HG03045 (cell line): ENCODE results near the gene JAK1.

ENCODE experiments used
- ATAC-seq: cut with Tn5 transposase; IDR thresholded peaks from one replicate; pipeline ENCODE4 v1.9.1; 2021; ENCODE audit warnings: mild to moderate bottlenecking, moderate library complexity; ENCODE audit not compliant: unreplicated experiment

The JAK1 gene

DNA sequence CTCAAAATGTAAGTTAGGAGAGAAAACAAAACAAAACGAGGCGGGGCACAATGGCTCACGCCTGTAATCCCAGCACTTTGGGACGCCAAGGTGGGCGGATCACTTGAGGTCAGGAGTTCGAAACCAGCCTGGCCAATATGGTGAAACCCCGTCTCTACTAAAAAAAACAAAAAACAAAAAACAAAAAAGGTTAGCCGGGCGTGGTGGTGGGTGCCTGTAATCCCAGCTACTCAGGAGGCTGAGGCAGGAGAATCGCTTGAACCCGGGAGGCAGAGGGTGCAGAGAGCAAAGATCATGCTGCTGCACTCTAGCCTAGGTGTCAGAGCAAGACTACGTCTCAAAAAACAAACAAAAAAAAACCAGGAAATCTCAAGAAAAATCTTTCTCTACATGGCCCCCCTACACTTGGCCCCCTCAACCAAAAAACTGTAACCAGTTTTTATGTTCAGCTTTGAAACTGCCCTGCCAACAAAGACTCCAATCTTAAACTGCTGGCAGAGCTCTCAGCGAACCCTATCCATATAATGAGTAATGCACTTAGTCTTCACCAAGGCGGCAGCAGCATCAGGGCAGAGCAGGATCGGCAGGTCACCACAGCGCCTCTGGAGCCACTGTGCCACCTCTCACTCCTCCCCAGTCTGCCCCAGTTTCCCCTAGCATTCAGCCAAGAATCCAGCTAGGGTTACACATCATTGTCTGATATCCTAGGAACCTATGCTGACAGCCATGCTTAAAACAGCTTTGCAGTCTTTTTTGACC is 71.7 kb downstream of the JAK1 start:
- ATAC-seq, result no peak

DNA sequence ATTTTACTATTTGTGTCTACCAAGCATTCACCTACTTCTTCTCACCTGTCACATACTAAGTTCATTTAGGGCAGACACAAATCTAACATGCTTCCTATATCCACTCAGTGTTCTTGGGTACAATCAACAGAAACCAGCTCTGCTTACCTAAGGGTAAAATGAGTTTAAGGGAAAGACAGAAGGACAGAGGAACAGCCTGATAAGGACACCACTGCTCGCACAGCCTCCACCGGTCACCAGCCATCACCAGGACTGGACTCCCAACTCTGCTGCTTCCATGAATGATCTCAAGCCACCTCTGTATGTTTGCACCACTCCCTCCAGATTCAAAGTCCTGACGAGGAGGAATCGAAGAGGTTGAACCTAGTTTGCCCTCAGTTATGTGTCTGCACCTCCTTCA is 72.4 kb downstream of the JAK1 start:
- ATAC-seq, result no peak

DNA sequence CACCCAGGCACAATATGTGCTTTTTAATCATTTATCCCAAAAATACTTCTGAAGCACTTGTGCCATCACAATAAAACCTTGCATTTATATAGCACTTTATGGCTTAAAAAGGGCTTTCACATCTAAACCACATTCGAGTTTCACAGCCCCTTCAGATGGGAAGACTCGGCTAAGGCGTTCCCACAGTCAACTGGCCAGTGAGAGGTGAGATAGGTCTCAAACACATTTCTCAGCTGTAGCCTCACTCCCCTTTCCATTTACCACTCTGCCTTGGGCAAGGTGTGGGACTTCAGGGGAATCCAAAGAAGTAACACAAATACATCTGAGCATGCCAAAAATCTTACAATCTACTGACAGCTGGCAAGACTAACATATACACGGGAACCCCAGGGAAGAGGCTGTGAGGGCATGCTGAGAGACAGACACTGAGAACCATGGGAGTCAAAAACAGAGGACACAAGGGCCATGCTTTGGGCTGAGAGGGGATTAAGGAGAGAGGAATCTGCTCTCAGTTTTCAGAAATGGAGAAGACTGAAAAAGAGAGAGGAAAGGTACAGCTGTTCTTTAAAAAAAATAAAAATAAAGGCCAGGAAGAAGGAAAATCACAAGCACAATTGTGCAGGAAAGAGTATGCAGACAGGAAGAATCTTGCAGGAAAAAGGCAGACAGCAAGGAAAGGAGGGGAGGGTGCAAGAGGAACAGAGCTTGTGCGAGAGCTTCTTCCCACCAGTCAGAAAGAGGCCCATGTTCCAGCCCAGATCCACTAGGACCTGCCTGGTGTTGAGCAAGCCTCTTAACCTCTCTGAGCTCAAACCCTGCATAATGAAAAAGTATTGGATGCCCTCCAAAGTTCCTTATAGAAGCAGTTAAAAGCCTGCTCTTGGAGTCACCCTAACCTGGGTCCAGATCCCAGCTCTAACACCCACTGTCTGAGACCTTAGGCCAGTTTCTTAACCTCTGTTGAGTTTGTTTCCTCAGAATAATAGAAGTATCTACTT is 73.5 kb downstream of the JAK1 start:
- no peak for ATAC-seq

DNA sequence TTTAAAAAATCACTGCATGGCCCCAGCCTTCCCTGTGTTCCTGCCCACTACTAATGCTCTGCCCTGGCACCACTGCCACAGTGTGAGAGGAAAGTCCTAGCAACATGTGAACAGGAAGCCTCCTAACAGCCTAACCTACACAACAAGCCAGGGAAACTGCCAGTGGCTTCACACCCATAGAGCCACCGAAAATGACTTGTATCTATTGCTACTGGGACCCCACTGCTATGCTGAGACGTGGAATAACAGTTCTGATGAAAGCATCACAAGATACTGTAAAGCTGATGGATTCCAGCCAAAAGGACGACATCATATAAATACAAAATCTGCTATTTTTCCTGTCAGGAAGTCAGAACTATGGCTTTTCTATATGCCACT is 74.9 kb downstream of the JAK1 start:
- ATAC-seq, result no peak

DNA sequence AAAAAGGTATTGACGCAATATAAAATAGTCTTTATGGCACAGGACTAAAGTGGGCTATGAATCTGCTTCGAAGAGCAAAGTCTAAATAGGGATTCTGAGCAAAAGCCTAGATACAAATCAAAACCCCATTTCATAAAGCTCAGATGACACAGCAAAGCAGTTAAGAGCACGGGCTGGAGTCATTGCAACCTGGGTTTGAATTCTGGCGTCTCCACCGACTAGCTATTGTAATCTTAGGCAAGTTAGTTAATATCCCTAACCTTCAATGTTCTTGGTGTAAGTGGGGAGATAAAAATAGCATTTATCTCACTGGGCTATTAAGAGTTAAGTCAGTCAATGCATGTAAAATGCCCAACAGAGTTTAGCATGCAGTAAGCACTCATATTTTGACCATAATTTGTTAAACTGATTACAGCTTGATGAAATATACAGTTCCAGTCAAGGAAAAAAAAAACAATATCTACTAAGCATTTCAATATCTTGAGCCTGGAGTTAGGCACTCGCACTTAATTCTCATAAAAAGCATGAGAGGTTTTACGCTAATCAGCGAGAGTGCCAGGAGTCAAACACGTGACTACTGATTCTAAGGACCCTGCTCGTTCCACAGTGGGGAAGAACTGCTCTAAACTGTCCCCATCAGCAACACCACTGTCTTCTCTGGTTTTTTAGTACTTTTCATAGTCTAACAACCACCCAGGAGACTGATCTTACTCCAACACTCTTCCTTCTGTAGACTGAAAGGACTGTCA is 75.5 kb downstream of the JAK1 start:
- ATAC-seq, result no peak

DNA sequence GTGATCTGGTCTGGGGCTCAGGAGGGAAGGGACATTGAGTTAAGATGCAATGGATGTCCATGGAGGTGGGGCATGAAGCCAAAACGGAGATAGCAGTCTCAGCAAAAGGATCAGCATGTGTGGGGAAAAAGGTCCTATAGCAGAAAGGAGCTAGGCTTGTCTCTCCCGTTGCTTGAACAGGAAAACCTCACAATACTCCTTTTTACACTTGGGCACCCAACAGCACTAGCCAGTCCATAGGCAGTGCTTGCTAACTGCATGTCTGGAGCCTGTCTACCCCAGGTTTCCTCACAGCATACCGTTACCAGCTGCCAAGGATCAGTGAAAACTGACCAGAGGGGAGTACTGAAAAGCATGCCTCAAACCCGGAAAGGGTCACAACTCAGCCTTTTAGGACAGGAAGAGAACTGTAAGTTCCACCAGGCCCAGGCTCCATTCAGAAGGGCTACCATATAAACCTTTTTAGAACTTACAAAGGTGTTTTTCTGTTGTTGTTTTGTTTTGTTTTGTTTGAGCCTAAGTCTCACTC is 78.6 kb downstream of the JAK1 start:
- no peak for ATAC-seq

DNA sequence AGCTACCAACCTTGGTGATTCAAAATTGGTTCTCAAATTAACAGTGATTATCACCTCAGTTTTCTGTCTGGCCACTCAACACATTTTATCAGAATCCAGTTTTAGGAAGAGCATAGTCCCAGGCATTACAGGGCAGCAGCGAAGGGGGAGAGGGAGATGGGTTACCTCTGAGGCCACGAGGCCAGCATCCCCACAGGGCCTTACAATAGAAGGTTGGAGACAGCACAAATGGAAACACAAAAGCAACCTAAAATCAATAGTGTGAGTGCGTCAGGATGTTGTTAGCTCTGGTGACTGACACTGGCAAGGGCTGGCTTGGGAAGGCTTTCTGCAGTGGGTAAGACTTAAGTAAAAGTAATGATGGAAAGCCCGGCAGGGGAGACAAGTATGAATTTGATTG is 79.5 kb downstream of the JAK1 start:
- ATAC-seq, result no peak

DNA sequence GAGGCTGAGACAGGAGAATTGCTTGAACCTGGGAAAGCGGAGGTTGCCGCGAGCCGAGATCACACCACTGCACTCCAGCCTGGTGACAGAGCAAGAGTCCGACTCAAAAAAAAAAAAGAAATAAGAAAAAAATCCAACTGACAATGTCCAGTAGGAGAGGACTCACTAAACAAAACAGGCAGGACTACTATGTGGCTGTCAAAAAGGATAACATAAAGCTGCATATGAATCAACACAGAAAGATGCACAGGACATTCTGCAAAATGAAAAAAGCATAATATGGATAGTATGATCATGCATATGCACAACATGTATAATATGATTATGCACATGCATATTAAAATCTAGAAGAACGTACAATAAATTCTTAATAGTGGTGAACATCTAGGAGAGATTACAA is 80.7 kb downstream of the JAK1 start:
- ATAC-seq, result no peak

DNA sequence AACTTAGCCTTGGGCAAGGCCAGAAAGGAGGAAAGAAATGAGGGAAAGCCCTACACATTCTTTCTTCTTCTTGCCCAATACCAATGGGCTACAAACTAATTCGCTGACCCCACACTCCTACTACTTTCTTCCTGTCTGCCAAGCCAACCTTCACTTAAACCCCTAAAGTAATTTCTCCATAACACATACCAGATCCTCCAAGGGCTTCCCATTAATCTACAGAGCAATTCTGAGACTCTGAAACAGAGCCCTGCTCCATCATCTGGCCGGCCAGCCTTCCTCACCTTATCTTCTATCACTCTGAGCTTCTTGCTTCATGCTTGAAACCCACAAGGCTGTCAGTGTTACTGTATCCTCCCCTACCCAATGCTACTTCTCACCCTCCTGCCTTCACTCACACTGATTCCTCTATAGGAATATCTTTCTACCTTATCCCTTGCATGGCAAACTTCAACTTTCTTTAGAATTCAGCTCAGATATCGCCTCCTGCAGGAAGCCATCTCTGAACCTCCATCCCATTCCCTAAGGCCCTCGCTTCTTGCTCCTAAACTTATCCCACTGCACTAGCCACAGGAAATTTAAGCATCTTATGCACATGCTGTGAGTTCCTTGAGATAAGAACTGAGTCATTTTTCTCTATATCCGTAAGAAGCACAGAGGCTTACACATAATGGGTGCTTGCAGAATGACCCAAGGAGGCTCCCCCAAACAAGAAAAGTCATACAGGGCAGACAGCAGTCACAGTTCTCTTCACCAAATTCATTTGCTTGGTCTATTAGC is 81.9 kb downstream of the JAK1 start:
- no peak for ATAC-seq

DNA sequence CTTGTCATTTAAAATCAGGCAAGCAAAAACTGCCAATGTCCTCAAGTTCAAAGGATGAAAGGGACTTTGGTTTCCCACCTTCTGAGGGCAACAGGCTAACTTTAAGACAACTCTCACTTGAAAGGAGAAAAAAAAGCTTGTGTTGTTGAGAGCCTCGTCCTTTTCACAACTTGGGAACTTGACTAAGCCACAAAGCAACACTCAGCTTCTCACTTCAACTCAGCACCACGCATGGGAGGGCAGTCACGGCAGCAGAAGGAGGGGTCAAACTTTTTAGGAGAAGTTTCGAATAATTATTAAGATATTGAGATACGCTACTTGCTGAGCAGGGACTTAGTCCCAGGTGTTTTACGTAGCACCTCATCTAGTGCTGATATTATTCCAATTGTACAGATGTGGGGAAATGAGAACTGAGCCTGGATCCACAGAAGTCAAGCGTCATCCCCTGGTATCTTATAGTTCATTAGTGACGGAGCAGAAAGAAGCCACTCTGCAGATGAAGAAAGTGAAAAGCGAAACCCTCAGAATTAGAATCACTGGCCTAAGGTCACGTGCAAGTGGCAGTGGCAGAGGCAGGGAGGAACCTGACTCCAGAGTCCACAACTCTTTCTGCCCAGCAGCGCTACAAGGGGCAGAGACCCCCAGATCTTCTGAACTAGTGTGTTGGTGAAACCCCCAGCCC is 83.6 kb downstream of the JAK1 start:
- peak; percentile 80 for ATAC-seq

DNA sequence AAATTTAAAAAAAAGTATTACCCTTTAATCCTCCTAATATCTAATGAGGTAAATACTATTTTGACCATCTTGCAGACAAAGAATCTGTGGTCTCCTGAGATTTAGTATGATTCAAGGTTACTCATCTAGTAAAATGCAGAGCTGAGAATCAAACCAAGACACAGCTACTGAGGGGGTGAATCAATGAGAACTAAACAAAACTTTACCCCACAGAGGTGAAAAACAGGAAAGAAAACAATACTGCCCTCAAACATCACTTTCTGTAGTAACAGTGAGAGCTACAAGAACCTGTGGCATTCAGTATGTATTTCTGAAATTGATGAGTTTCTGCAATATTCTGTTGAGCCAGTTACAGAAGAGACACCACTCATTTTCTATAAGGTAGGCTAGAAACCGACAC is 85.1 kb downstream of the JAK1 start:
- ATAC-seq, result no peak

DNA sequence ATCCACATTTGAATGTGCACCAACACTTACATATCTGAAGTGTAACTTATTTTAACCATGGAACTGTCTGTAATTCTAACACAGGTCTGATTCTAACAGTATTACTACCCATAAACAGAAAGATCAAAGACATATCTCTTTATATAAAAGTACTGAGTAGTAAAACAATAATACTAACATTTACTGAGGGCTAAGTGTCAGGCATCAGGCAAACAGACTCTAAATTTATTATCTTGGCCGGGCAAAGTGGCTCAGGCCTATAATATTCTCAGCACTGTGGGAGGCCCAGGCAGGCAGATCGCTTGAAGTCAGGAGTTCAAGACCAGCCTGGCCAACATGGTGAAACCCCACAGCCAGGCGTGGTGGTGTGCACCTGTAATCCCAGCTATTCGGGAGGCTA is 85.9 kb downstream of the JAK1 start:
- no peak for ATAC-seq

DNA sequence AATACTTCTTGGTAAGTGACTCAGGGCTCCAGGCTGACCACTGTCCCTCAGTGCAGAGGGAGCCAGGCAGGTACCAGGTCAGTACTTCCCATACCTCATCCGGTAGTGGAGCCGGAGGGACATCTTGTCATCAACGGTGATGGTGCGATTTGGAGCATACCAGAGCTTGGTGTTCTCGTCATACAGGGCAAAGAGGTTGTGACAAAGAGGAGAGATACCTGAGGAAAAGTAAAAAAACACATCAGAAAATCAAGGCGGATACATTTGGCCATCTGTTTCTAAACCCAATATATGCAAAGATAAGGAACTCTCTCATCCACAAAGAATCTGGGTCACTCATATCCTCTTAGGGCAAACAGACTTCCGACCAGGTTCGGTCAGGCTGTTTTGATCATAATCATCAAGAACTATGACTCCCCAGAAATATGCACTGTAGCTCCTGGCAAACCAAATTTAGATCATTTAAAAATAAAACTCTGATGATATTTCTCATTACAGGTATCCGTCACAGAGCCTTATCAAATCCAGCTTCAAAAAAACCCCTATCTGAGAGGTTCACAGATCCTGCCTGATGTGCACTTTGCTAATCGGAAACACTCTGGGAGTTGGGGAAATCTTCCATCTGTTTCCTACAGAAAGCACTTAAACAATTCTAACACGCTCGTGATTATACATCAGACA is 87.3 kb downstream of the JAK1 start:
- no peak for ATAC-seq

DNA sequence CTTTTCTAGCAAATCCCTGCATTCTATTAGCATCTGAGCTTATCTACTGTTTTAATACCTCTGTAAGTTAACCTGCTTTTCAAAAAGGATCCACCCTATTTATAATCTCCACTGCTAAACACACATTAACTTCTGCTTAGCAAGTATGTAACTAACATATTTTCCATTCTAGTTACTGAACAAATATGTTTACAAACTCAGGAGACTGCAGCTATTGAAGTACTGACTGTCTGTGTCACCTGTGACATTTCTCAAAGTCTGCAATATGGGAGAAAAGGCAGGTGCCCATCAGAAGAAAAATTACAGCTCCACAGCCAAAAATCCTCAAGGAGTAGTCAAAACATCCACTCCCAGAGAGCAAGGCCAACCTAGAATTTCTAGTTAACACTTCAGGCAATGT is 88.3 kb downstream of the JAK1 start:
- no peak for ATAC-seq

DNA sequence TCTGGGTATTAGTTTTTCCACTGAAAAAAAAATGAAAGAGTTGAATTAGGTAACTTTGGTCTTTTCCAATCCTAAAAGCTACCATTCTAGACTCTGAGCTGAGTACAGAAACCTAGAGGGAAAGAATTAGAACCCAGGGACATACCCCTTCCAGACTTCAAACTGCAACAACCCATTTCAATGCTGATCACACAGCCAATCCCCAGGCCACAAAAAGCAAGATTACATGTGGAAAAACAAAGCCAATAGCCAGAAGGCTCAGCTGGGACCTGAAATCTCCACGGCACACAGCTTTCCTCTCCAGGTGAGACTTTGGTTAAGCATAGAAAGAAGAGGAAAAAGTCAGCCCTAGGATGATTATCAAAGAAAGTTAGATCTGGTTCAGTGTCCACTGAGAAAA is 88.8 kb downstream of the JAK1 start:
- no peak for ATAC-seq

DNA sequence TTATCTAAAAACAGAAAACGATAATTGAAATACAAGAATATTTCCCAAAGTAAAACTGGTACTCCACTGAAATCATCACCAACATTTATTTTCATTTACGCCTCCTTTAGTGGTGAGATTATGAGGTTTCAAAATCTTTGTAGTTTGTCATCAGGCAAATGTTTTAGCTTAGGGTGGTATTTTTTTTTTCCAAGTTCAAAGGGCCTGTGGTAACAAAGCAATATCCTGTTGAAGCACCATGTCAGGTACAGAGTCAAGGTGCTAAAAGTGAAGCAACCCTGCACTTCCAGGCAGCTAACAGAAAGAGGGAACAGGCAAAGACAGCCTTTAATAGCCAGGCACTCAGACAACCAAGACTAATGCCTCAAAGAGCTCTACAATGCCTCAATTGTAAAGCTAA is 89.2 kb downstream of the JAK1 start:
- ATAC-seq, result no peak

DNA sequence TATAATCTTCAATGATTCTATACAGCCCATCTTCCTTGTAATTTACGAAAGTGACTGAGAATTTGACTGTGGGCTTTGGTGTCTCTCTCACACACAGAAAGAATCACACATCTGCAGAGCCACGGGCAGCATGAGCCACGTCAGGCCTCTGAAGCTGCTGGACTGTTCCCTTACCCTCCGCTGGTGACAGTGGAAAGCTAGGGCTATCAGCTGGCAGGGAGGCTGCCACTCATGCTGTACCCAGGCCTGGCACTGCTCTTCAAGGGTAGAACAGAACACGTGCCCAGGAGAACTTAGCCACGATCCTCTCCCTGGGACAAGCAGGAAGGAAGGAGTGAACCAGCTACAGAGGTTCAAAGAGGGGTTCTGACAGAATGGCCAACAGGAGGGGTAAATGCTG is 90.7 kb downstream of the JAK1 start:
- ATAC-seq, result no peak

DNA sequence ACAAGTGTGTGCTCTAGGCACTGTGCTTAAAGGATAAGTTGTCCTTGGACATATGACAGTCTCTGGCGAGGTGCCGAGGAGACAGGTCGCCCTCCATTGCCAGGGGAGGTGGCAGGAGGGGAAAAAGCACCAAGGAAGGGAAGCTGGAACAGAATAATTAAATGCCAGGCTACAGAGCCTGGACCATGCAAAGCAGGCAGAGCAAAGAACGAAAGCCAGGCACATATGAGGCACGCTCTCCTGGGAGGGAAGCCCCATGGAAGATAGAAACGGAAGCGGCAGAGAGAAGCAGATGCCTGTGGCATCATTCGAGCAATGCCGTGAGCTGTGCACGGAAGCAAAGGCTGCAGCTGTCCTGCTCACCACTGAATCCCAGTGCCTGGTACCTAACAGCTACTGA is 91.2 kb downstream of the JAK1 start:
- no peak for ATAC-seq

DNA sequence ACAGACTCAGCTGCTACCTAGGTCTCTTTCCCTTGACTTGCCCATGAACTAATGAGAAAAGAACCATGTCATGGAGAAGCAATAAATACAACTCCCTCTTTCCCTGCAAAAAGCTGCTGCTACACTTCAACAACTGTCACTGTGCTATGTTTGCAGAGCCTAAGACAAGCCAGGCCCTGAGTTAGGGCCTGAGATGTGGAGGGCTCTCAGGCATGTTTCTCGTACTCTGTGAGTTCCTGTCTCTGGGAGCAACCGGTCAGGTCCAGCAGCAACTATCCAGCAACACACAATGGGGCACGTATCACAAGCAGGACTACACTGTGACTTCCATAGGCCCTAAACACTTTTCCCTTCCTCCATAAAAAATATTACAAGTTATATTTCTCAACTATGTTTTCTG is 91.7 kb downstream of the JAK1 start:
- no peak for ATAC-seq
